ENCODE results near the gene MCF2L2. TPM values are rescaled to one million over a fixed set of nuclear protein-coding genes. Genes with fewer than 3 reads are reported as not detected.

Gene MCF2L2
- total and polyA plus RNA-seq, 9 of the 15 experiments (the other 6 are each of a cell fraction or from before 2014, with no cell fraction given), result 0.56 to 4.2 (median 3.0) TPM

- TF ChIP-seq, protein P1, sequence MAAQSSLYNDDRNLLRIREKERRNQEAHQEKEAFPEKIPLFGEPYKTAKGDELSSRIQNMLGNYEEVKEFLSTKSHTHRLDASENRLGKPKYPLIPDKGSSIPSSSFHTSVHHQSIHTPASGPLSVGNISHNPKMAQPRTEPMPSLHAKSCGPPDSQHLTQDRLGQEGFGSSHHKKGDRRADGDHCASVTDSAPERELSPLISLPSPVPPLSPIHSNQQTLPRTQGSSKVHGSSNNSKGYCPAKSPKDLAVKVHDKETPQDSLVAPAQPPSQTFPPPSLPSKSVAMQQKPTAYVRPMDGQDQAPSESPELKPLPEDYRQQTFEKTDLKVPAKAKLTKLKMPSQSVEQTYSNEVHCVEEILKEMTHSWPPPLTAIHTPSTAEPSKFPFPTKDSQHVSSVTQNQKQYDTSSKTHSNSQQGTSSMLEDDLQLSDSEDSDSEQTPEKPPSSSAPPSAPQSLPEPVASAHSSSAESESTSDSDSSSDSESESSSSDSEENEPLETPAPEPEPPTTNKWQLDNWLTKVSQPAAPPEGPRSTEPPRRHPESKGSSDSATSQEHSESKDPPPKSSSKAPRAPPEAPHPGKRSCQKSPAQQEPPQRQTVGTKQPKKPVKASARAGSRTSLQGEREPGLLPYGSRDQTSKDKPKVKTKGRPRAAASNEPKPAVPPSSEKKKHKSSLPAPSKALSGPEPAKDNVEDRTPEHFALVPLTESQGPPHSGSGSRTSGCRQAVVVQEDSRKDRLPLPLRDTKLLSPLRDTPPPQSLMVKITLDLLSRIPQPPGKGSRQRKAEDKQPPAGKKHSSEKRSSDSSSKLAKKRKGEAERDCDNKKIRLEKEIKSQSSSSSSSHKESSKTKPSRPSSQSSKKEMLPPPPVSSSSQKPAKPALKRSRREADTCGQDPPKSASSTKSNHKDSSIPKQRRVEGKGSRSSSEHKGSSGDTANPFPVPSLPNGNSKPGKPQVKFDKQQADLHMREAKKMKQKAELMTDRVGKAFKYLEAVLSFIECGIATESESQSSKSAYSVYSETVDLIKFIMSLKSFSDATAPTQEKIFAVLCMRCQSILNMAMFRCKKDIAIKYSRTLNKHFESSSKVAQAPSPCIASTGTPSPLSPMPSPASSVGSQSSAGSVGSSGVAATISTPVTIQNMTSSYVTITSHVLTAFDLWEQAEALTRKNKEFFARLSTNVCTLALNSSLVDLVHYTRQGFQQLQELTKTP (IDR thresholded peaks at IDR 0.05; ENCODE audit: low read depth in 1 of 2, partially characterized antibody in 2 of 2), result peak; percentile 0 to 17
- no peak for TF ChIP-seq ZZZ3 (IDR thresholded peaks at IDR 0.05)
- TF ChIP-seq ESRRA (IDR thresholded peaks at IDR 0.05; ENCODE audit: borderline replicate concordance, low read depth), result peak; percentile 49; the same call in 1 of the 2 replicates
- no peak for TF ChIP-seq HMG20B (CRISPR knock-in tag; IDR thresholded peaks at IDR 0.05)
- no peak for TF ChIP-seq ELF4 (CRISPR knock-in tag; IDR thresholded peaks at IDR 0.05)
- peak; percentile 70; the same call in 1 of the 2 replicates for TF ChIP-seq ZNF311 (CRISPR knock-in tag; IDR thresholded peaks at IDR 0.05)
- no peak for TF ChIP-seq SIN3A (IDR thresholded peaks at IDR 0.05; ENCODE audit: borderline replicate concordance in 2 of 2, control insufficient read depth in 1 of 2, low read depth in 2 of 2, low read length in 2 of 2)
- peak; percentile 74 for TF ChIP-seq ZNF668 (CRISPR knock-in tag; IDR thresholded peaks at IDR 0.05)
- peak; percentile 71; the same call in 1 of the 2 replicates for TF ChIP-seq FOXJ2 (tag; IDR thresholded peaks at IDR 0.05)
- TF ChIP-seq ETV6 (IDR thresholded peaks at IDR 0.05; ENCODE audit: borderline replicate concordance in 1 of 2, low read depth in 2 of 2, low read length in 1 of 2), result no peak
- no peak for TF ChIP-seq ETV6 (CRISPR knock-in tag; IDR thresholded peaks at IDR 0.05; ENCODE audit: borderline replicate concordance)
- no peak for TF ChIP-seq RUNX1 (IDR thresholded peaks at IDR 0.05; ENCODE audit: low read depth)
- no peak for TF ChIP-seq HMBOX1 (IDR thresholded peaks at IDR 0.05)
- TF ChIP-seq NFYB (IDR thresholded peaks at IDR 0.05; ENCODE audit: extremely low read depth, insufficient read length), result no peak
- no peak for TF ChIP-seq MYBL2 (IDR thresholded peaks at IDR 0.05; ENCODE audit: low read depth)
- TF ChIP-seq MYBL2 (CRISPR knock-in tag; IDR thresholded peaks at IDR 0.05; ENCODE audit: borderline replicate concordance), result no peak
- peak in 1 of 2 experiments; percentile 55; a peak in 2 of 4 replicates for TF ChIP-seq RCOR1 (IDR thresholded peaks at IDR 0.05; ENCODE audit: borderline replicate concordance in 1 of 2, low read depth in 2 of 2, low read length in 2 of 2)
- TF ChIP-seq STAT5A (IDR thresholded peaks at IDR 0.05; ENCODE audit: borderline replicate concordance, low read length), result no peak; the same call in 1 of the 2 replicates
- no peak for TF ChIP-seq RFX5 (IDR thresholded peaks at IDR 0.05; ENCODE audit: low read depth, low read length)
- no peak for TF ChIP-seq RNF2 (IDR thresholded peaks at IDR 0.05)
- TF ChIP-seq TBP (optimal IDR thresholded peaks at IDR 0.05; ENCODE audit: low read depth, low read length), result peak; percentile 60
- TF ChIP-seq, protein P2, sequence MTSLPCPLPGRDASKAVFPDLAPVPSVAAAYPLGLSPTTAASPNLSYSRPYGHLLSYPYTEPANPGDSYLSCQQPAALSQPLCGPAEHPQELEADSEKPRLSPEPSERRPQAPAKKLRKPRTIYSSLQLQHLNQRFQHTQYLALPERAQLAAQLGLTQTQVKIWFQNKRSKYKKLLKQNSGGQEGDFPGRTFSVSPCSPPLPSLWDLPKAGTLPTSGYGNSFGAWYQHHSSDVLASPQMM (CRISPR knock-in tag; IDR thresholded peaks at IDR 0.05), result no peak
- TF ChIP-seq ASH1L (IDR thresholded peaks at IDR 0.05; ENCODE audit: borderline replicate concordance, low read depth, partially characterized antibody), result no peak
- no peak for TF ChIP-seq KDM1A (IDR thresholded peaks at IDR 0.05)
- no peak for TF ChIP-seq HDAC6 (IDR thresholded peaks at IDR 0.05; ENCODE audit: low read depth, low read length)
These were observed 141.0 kb downstream of the MCF2L2 start (continued) for GRCh38 chr3:183287301-183287971.
